ENCODE results near the gene GCC1. TPM values are rescaled to one million over a fixed set of nuclear protein-coding genes. Genes with fewer than 3 reads are reported as not detected.

The GCC1 gene
- total and polyA plus RNA-seq, 2 donors (not counting 3 experiments of a cell fraction or from before 2014, with no cell fraction given), result 4.6 to 15.5 TPM

- Histone ChIP-seq H3K79me2 (ENCODE audit: control insufficient read depth, insufficient read depth, low read length) (peaks cover 27% of the 10 kb centered on the region), H3K27ac (ENCODE audit: insufficient read depth, low read depth, low read length) (peak overlapping the region; percentile 16), H3K9ac (replicated peaks; ENCODE audit: extremely low read depth, insufficient read depth, low read length) (peak overlapping the region; percentile 74), H3K36me3 (ENCODE audit: control insufficient read depth in 2 of 2, extremely low read depth in 1 of 2, insufficient read depth in 2 of 2, low read length in 2 of 2) (peaks cover 2 to 13% of the 10 kb centered on the region in 2 experiments), H3K4me3 (replicated peaks in 1 of 3; ENCODE audit: insufficient read depth in 1 of 3, low read depth in 1 of 3, low read length in 3 of 3) (peak overlapping the region; percentile 68 to 94 (median 71)), H3K4me1 (ENCODE audit: control insufficient read depth, extremely low read depth, insufficient read depth, low read length) (peaks cover 35% of the 10 kb centered on the region), H3K9me3 (replicated peaks; ENCODE audit: control insufficient read depth, insufficient read depth, low read length) (no peaks in the 10 kb centered on the region), H3K9me1 (replicated peaks; ENCODE audit: control insufficient read depth, extremely low read depth, insufficient read depth, low read length) (no peaks in the 10 kb centered on the region), H2AFZ (ENCODE audit: low read depth, low read length) (peak overlapping the region; percentile 94), H3K27me3 (ENCODE audit: control insufficient read depth in 2 of 2, insufficient read depth in 2 of 2, low read length in 2 of 2) (no peaks in the 10 kb centered on the region), H3K4me2 (ENCODE audit: insufficient read depth, low read length) (peak overlapping the region; percentile 68), H4K20me1 (replicated peaks; ENCODE audit: control insufficient read depth, extremely low read depth, insufficient read depth, low read length) (no peaks in the 10 kb centered on the region)
- ChIA-PET CTCF (interaction anchor here (0.9 to 2.0 kb wide), 10 partner anchors 11 to 621 kb away, joined by 3 to 41 read pairs (median 4); no protein-coding TSS in a partner anchor), POLR2A (no interaction called here)
- DNase-seq (ENCODE audit: low read depth, low spot score), result no peak
- dilution Hi-C loops (cut with MboI; ENCODE audit: extremely low pct_ligation_motif_present, low sequenced_read_pairs), result no loop called here
- FAIRE-seq, result peak; percentile 4
- intact Hi-C loops (cut with micrococcal nuclease), result loop anchor here (1.0 to 10.0 kb wide), 8 partner anchors 64 to 621 kb away; partner anchors contain the start of genes GRM8, LRRC4 and ZNF800
- no peak for TF ChIP-seq EZH2 (IDR thresholded peaks at IDR 0.05; ENCODE audit: borderline replicate concordance, low read depth, low read length, severe bottlenecking)
- TF ChIP-seq MAX (IDR thresholded peaks at IDR 0.05; ENCODE audit: insufficient read depth, insufficient read length), result no peak
- no peak for TF ChIP-seq FOS (IDR thresholded peaks at IDR 0.05; ENCODE audit: borderline replicate concordance, insufficient read depth, low read length)
- no peak for TF ChIP-seq JUN (IDR thresholded peaks at IDR 0.05; ENCODE audit: borderline replicate concordance, insufficient read depth, insufficient read length, low read depth)
- no peak for TF ChIP-seq CTCF (IDR thresholded peaks at IDR 0.05; ENCODE audit: extremely low read depth in 1 of 2, insufficient read depth in 1 of 2, low read depth in 1 of 2, low read length in 2 of 2)
- no peak for TF ChIP-seq POLR2A (IDR thresholded peaks at IDR 0.05; ENCODE audit: low read depth, low read length)
- TF ChIP-seq POLR2AphosphoS5 (IDR thresholded peaks at IDR 0.05; ENCODE audit: insufficient read depth, low read depth, low read length), result no peak
- TF ChIP-seq MYC (IDR thresholded peaks at IDR 0.05; ENCODE audit: low read depth, low read length), result no peak
- no peak for TF ChIP-seq GATA2 (IDR thresholded peaks at IDR 0.05; ENCODE audit: insufficient read depth, insufficient read length, low read depth, low read length)
- no TSS peak for BruUV-seq (replicated peaks)
These were observed 2.2 kb upstream of the GCC1 start for GRCh38 chr7:127587663-127588018.
